ENCODE data around the gene PTCD1.

Gene PTCD1, protein sequence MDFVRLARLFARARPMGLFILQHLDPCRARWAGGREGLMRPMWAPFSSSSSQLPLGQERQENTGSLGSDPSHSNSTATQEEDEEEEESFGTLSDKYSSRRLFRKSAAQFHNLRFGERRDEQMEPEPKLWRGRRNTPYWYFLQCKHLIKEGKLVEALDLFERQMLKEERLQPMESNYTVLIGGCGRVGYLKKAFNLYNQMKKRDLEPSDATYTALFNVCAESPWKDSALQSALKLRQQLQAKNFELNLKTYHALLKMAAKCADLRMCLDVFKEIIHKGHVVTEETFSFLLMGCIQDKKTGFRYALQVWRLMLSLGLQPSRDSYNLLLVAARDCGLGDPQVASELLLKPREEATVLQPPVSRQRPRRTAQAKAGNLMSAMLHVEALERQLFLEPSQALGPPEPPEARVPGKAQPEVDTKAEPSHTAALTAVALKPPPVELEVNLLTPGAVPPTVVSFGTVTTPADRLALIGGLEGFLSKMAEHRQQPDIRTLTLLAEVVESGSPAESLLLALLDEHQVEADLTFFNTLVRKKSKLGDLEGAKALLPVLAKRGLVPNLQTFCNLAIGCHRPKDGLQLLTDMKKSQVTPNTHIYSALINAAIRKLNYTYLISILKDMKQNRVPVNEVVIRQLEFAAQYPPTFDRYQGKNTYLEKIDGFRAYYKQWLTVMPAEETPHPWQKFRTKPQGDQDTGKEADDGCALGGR

DNA sequence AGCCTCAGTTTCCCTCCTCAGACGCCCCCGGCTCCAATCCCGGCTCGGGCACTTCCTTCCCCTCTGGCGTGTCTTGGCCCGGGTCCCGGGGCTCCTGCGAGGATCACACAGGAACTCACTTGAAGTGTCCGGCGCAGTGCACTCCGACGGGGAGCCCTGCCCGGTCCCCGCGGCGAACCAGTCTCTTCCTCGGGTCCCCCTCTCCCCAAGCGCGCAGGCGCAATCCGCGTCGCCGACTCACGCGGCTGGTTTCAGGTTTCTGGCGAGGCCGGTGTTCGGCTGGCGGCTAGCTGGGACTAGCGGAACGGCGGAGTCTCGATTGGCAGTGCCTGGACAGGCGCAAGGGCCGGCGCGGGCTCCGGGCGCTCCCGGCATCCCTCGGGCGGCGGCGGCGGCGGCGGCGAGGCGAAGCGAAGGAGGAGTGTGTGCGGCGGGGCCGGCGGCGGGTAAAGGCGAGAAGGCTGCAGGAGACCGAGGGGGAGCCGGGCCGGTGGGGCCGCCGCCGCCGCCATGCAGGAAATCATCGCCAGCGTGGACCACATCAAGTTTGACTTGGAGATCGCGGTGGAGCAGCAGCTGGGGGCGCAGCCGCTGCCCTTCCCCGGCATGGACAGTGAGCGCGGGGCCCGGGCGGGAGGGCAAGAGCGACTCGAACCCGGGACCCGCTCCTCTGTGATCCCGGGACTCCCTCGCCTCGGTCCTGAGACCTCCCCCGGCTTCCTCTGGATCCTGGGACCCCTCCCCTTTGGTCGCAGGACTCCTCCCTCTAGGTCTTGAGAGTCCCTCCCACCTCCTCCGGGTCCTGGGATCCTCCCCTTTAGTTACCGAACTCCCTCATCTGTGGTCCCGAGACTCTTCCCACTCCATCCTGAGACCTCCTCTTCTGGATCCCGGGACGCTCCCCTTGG, at the start of gene PTCD1, which contains the start of gene CPSF4:
PTCD1 (minus strand) TSS at position 226 of the 908 bp plus-strand sequence. CDS start 3,556 bp downstream, outside the sequence.
CPSF4 (plus strand) TSS at position 371 of the 908 bp plus-strand sequence; CDS start at position 511, 140 bp downstream.
- DNase-seq: peak; percentile 96

DNA sequence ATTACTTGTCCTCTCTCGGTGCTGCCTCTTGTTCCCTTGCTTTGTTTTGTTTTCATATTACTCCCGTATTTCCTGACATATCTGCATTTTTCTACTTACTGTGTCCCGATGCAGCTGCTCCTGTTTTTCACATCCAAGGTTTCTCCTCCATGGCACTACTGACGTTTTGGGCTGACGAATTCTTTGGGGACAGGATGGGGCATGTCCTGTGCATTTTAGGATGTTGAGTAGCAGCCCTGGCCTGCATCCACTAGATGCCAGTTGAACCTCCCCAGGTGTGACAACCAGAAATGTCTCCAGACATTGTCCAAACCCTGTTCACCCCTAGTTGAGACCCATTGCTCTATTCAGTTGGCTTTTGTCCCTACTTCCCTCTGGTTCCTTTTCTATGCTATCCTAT, 46.5 kb upstream of the PTCD1 start:
- DNase-seq: no peak

DNA sequence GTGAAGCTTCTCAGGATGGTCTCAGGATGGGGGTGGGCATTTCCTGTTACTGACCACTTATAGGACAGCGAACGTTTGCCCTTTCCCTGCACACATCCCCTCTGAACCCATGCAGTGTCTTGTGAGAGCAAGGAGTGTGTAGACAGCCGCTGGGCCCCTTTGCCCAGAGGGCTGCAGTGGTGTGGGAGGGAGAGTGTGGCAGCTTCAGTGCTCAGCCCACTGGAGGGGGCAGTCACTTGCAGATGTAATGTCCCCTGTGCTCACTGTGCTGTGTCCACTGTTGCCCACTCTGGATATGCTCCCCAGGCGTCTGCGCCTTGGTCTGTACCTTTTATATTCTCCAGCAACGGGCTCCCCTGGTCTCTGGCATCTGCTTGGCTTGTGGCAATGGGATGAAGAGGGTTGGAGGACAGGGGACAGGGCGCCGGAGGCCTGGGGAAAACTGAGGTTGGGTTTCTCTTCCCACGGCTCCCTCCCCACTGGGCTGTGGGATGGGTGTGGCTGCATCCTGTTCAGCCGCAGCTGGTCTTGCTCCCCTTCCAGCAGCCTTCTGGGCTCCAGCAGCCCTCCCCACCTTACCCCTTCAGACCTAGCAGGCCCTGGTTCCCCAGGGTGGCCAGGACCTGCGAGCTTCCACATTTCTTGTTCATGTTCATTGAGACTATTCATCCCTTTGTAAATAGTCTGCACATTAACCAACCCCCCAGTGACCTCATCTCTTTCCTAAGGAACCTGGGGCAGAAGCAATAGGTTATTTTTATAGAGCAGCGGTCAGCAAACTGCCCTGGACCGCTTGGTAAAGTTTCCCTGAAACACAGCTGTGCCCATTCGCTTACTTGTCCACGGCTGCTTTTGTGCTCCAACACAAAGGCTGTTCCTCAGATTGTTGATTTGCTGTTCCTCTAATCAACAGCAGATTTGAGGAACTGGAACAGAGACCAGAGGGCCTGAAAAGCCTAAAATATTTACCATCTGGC, 40.2 kb upstream of the PTCD1 start:
- DNase-seq: no peak

DNA sequence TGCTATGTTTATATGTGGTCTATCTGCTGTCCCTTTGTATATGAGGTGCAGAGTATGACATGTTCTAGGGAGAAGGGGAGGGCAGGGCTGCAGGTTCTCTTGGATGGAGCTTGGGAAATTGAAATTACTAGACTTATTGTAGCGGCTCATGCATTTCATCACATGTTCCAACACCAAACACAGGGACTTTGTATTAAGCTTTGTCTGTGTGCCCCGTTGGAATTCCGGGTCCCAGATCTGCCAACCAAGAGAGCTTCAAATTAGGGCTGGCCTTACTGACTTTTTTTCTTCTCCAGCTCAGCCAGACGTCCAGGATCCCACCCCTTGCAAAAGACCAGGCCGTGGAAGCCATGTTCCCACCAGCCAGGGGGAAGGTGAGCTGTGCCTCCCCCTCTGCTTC, 37.5 kb upstream of the PTCD1 start:
- no peak for DNase-seq

DNA sequence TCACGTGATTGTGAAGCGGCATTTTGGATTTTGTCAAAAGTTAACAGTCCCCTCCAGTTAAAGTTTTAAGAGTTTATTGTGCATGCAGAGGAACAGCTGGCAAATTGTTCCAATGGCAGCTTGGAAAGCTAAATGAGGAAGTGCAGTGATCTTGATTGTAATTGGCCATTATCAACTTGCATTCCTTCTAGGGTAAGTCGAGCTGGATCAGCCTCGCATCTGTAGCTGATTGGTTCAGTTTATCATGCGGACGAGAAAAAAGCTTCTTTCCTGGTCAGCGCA, 34.7 kb upstream of the PTCD1 start:
- DNase-seq: no peak

DNA sequence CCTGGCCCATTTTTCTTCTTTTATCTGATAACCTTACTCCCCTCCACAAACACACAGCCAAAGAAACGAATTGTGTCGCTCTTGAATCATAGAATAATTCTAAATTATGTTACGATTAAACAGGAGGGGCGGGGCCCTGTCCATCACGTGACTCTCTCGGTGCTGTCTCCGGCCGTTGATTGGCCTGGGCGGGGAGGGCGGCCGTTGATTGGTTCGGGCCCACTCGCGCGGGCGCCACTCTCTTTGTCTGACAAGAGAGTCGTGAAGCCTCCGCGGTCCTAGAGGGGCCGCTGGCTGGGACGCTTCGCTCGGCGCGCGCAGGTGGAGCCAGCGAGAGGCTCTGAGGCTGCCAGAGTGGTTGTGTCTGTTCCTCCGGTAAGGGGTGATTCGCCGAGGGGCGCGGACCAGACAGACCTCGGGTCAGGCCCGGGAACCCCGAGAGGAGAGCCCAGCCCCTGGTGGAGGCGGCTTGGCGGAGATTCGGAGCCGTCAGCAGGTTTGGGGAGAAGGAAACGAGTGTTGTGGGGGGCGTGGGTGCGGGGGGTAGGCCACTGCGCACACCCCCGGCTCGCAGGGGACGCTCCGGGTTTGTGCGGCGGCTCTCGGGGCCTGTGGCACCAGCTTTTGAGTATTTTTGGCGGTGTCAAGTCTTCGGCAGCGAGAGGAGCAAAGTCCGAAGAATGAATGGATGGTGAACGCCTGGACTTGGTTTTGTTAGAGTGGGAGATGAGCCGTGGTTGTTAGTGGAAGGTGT, 34.1 kb upstream of the PTCD1 start, which contains the start of gene ZNF789:
ZNF789 (plus strand) TSS at position 330 of the 754 bp plus-strand sequence. CDS start 3,567 bp downstream, outside the sequence.
- peak; percentile 99 for DNase-seq

DNA sequence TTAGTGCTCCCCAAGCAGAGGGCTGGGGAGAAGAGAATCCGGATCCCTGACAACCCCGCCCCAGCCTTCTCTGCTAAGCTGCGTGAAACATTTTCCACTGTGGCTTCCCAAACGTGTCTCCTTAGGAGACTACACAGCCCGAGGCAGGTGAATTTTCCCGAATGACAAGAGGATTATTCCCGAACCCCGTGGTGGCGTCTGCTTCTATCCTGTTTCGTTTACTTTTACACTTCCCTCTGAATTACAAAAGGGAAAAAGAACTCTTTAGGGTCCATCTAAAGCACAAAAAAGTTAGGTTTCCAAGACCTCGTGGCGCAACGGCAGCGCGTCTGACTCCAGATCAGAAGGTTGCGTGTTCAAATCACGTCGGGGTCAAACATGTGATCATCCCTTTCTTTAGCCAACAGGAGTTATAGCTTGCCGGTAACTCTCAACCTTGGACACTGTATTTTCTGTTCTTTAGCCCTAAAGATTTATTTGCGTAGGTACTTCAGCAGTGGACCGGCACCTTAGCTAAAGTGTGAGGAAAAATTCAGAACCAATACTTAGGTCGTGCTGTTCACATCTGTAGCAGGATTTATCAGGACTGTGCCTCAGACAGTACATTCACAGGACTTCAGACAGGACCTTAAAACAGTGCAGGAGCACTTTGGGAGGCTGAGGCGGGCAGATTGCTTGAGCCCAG, 30.9 kb upstream of the PTCD1 start:
- no peak for DNase-seq

DNA sequence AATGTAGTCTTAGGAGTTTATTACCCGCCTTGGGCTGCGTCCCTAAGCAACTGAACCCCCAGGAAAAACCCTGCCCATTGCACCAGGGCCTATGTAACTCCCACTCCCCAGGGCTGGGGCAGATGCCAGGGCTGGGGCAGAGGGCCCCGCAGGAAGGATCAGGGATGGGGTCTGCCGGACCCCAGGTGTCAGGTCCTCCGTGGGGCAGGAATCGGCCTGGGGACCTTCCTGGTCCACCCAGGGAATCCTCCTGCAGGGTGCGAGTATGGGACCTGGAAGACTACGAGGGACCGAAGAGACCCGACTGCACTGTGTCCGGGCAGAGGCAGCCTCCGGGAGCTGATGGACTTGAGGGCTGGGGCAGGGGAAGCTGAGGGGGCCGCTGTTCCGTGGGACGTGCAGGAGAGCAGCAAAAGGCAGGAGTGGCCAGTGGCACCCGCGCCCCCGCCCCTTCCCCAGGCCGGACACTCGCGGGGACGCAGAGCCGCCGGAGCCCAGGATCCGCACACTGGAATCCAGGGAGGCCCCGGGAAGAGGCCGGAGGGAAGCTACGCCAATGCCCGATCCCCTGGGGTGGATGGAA, 29.8 kb upstream of the PTCD1 start:
- no peak for DNase-seq

DNA sequence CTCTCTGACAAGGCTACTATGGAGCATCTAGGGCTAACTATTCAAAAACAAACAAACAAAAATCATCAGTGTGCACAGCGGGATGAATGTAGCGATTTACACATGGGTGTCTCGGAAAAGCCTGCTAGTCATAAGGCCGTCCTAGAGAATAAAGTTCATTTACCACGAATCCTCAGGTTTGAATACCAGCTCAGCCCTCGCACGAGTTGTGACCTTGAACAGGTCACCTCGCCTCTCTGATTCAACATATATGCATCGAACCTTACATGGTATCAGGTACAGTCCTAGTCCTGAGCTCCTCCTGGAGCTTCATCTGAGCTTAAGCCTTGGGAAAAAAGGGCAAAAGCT, 26.8 kb upstream of the PTCD1 start:
- no peak for DNase-seq

DNA sequence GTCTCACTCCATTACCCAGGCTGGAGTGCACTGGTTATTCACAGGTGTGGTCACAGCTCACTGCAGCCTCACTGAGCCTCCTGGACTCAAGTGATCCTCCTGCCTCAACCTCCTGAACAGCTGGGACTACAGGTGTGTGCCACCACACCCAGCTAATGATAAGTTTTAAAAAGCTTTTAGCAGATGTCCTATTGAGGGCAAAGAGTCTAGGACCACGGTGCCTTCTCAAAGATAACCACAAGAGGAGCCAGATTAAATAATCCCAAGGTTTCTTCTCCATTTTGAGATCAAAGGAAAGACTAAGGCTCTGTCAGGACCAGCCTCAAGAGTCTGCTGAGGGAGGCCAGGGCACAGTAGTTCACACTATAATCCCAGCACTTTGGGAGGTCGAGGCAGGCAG, 22.6 kb upstream of the PTCD1 start:
- DNase-seq: no peak

DNA sequence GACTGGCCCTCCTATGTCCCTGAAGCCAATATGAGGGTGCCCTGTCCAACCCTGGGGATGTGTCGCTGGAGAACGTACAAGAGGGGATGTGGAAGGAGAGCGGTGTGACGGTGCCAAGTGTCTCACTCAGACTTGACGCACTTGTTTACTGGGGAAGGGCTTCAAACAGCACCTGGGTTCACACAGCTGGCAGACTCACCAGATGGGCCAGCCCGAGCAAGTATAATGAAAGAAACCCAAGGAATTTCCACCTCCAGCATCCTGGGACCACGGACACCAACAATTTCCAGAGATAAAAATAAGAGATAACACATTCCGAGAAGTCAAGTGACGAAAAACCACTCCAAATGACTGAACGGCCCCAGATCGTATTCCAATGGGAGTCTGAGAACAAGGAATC, 22.1 kb upstream of the PTCD1 start:
- no peak for DNase-seq

DNA sequence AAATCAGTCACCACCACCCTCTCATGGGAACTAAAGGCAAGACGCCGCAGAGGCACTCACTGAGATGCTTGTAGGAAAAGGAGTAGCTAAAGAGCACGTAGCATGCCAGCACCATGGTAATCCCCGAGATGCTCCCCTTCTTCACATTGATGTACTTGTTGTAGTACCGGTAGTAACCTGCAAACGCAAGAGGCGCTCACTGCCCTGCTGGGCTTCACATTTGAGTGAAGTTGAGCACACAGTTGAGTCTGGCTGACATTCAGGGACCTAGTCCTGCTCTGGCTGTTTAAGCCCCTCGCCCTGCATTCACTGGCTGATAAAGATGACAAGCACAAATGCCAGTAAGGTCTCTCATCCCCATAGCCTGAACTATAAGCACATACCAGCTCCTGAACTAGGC, 20.5 kb upstream of the PTCD1 start:
- peak; percentile 65 for DNase-seq

DNA sequence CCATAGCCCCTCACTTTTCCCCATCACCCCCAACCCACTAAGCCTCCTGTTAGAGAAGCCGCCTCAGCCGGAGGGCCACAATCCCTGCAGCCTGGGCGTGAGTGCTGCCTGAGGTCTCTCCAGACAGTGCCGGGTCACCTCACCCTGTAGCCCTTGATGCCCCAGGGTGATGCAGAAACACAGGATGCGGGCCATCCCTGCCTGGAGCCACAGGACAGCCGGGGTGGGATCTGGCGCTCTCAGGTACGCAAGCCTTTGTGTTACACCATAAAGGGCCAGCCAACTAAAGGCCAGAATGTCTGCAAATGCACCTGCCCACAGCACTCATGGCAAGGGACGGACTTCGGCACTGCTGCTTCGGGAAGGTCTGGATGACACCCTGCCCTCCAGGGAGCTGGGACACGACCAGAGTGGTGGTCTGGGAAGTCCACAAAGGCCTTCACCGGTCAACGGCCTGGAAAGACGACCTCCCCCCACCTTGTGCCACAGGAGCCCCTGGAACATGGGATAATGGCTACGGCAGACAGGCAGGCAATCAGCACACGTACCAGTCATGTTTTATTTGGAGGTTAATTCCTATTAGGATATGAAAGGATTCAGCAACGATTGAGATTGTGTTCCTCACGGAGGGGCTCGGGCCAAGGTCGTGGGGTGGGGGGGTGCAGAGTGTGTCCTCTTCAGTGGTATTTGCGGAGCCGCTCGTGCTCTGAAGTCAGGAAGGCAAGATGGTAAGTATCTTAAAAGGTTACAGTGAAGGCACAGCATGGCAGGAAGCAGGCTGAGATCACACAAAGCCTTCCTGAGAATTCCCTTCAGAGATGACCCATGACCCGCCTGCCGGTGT, 19.3 kb upstream of the PTCD1 start:
- DNase-seq: no peak

DNA sequence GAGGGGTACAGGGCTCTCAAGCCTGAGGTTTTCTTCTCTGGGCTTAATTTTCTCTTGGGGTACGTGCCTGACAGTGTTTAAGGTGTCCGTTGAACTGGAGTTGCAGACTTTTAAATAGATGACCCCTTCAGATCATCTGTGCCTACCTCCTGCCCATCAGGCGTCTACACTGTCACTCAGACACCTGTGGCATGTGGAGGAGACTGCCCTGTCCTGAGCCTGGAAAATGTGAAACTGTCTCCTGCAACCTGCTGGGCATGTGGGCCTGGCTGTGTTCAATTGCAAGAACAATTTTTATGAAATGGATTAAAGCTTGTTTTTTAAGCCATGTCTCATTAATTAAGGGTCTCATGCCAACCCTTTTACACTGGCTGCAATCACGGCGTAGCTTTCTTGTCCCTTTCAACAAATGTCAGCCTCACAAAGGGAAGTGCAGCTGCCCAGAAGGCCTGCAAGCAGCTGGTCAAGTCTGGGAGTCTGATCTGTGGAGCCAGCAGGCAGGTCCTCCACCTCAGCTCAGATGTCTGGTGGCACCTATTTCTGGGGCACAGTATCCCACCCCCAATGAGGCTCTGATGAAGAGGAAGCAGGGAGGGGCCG, 18.6 kb upstream of the PTCD1 start:
- DNase-seq: no peak

DNA sequence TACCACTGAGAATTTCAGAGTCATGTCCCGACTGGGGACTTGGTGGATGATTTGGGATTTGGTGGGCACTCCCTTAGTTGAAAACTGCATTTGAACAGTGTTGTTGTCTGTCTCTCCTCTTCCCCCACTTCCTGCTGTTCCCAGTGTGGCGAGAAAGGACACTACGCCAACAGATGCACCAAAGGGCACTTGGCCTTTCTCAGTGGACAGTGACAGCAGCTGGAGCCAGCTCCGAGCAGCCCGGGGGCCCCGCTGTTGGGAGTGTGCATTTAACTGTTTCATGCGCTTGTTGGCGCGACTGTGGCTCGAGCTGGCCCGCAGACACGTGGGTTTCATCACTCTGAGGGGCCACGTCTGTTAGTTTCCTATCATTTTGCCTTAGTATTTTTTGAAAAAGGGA, 17.7 kb upstream of the PTCD1 start:
- no peak for DNase-seq

DNA sequence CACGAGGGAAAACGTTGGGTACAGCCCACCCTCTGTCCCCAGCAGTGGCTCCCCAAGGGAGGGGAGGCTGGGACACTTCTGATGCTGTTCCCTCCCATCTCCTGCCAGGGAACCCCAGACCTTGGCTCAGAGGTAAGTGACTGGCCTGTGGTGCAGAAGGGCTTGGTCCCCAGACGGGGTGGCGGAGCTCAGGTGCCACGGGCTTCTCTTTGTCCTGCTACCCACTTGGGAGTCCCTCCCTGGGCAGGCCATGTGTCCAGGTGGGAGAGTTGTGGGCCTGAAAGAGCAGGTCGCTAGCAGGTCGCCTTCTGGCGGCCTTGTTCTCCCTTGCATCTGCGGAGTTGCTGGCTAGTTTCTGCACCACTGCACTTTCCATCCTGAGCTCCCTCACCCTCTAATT, 17.3 kb upstream of the PTCD1 start:
- DNase-seq: no peak

DNA sequence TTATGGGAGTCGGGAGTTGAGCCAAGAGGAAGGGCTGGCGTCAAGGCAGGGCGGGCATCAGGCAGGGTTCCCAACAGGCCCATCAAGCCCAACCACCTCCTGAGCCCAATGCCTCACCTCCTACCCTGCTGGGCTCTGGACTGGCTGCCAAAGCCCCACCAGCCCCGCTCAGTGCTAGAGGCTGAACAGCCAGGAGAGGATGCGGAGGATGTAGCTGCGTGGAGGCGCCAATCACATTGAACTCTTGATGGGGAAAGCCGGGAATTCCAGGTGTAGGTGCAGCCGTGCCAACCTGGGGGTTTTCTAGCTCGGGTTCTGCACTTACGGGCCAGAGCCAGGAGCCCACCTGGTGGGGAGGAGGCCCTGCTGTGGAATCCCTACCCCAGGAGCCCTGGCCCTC, 14.5 kb upstream of the PTCD1 start:
- DNase-seq: no peak

DNA sequence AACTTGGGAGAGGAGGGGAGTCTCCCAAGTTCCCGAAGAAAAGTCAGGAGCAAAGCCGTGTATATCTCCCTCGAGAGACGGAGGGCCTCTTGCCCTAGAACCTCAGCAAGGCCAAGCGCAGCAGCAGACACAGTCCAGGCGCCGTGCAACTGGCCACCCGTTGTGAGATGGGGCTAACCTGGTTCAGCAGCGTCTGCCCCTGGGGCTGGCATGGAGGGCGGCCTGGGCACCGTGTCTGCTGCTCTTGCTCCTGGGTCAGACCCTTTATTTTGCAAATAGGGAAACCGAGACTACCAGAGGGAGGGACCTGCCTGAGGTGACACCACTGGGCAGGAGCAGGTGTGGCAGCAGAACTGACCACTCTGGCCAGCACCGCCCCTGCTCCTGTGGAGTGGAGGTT, 13.9 kb upstream of the PTCD1 start:
- DNase-seq: no peak

DNA sequence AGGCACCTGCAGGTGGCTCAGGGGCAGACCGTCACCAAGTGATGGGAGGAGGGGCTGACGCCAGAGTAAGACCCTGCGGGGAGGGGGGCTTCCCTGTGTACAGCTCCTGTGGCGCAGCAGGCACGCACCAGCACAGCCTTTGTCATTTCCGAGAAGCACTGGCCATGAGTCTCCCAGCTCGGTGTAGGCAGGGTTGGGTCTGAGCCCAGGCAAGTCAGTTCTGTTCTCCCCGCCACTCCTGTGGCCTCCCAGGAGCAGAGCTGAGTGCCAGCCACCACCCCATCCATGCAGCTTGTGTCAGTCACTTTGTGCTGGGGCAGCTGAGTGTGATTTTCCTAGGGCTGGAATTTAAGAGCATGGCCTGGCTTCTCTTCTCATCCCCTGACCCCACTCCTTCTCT, 13.3 kb upstream of the PTCD1 start:
- DNase-seq: no peak

Data from activated CD4-positive, alpha-beta T cell treated with anti-CD3 and anti-CD28 coated beads for 48 hours (primary cell).